ENCODE data around the gene GRK5. TPM values are rescaled to one million over a fixed set of nuclear protein-coding genes. Genes with fewer than 3 reads are reported as not detected.

The GRK5 gene
- total RNA-seq, 2 donors from 2014 or later = 3.4 to 4.9 TPM

GRCh38 chr10:119396008-119396708 lies 188.8 kb downstream of the GRK5 start:
- no peak for DNase-seq
- H3K27ac ChIP-seq = peak overlapping the region in 1 of 4 donors; percentile 52
- ATAC-seq = no peak
- H3K36me3 ChIP-seq (replicated peaks in 1 of 2; ENCODE audit: insufficient read depth in 1 of 2, low read depth in 2 of 2) = no peaks in the 10 kb centered on the region
- no peaks in the 10 kb centered on the region for H3K9me3 ChIP-seq
- H3K27me3 ChIP-seq = no peaks in the 10 kb centered on the region
- intact Hi-C loops (cut with DNase I) = no loop called here
- no peak overlapping the region for H3K4me3 ChIP-seq
- TF ChIP-seq POLR2A (IDR thresholded peaks at IDR 0.05) = no peak
- no peak for TF ChIP-seq CTCF (IDR thresholded peaks at IDR 0.05)
- no peaks in the 10 kb centered on the region for H3K4me1 ChIP-seq
- WGBS, 2 donors = 75 to 84% methylated on average over 10 of the region's 10 CpGs

GRCh38 chr10:119396709-119397071 lies 189.3 kb downstream of the GRK5 start:
- 88 to 91% methylated on average over 1 of the region's 1 CpG for WGBS, 2 donors
- H3K9me3 ChIP-seq = no peaks in the 10 kb centered on the region
- no peak overlapping the region for H3K4me3 ChIP-seq
- H3K36me3 ChIP-seq (replicated peaks in 1 of 2; ENCODE audit: insufficient read depth in 1 of 2, low read depth in 2 of 2) = no peaks in the 10 kb centered on the region
- no peaks in the 10 kb centered on the region for H3K27me3 ChIP-seq
- no peak overlapping the region for H3K27ac ChIP-seq
- ATAC-seq (no peak), DNase-seq (no peak)
- intact Hi-C loops (cut with DNase I) = no loop called here
- no peaks in the 10 kb centered on the region for H3K4me1 ChIP-seq
- TF ChIP-seq POLR2A (IDR thresholded peaks at IDR 0.05) (no peak), CTCF (IDR thresholded peaks at IDR 0.05) (no peak)

GRCh38 chr10:119397416-119397815 lies 190.0 kb downstream of the GRK5 start:
- 87 to 98% methylated on average over 6 of the region's 6 CpGs for WGBS, 2 donors
- no peaks in the 10 kb centered on the region for H3K4me1 ChIP-seq
- ATAC-seq = no peak
- no peaks in the 10 kb centered on the region for H3K9me3 ChIP-seq
- DNase-seq = no peak
- no peaks in the 10 kb centered on the region for H3K27me3 ChIP-seq
- no peak for TF ChIP-seq POLR2A (IDR thresholded peaks at IDR 0.05)
- TF ChIP-seq CTCF (IDR thresholded peaks at IDR 0.05) = no peak
- H3K36me3 ChIP-seq (replicated peaks in 1 of 2; ENCODE audit: insufficient read depth in 1 of 2, low read depth in 2 of 2) = no peaks in the 10 kb centered on the region
- H3K4me3 ChIP-seq = no peak overlapping the region
- no peak overlapping the region for H3K27ac ChIP-seq
- intact Hi-C loops (cut with DNase I) = no loop called here

DNA sequence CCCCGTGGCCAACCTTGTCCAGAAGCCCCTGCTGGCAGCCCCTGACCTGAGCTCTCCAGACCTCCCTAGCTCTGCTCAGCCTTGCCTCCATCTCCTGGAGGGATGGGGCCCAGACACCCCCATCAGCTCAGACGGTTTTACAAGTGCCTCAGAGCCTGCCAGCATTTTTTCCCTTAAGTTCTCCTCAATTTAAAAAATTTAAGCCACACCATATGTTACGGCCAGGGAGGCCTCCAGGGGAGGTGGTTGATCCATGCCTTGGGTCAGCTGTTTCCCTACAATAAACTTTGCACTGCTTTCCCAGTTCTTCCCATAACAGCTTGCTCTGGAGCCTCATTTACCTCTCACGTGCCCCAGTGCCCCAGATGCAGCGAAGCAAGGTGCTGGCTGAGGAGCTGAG lies 191.6 kb downstream of the GRK5 start:
- intact Hi-C loops (cut with DNase I) = no loop called here
- no peak for DNase-seq

More for the DNA sequence above, 191.6 kb downstream of the GRK5 start:
- no peak for ATAC-seq
- no peaks in the 10 kb centered on the region for H3K36me3 ChIP-seq (replicated peaks in 1 of 2; ENCODE audit: insufficient read depth in 1 of 2, low read depth in 2 of 2)
- no peak overlapping the region for H3K27ac ChIP-seq
- TF ChIP-seq CTCF (IDR thresholded peaks at IDR 0.05) (no peak), POLR2A (IDR thresholded peaks at IDR 0.05) (no peak)
- no peaks in the 10 kb centered on the region for H3K4me1 ChIP-seq
- 82 to 85% methylated on average over 3 to 5 of the region's 5 CpGs for WGBS, 2 donors
- no peaks in the 10 kb centered on the region for H3K27me3 ChIP-seq
- no peaks in the 10 kb centered on the region for H3K9me3 ChIP-seq
- no peak overlapping the region for H3K4me3 ChIP-seq
